Measurements from ENCODE around the gene EEF1AKMT2. TPM values are rescaled to one million over a fixed set of nuclear protein-coding genes. Genes with fewer than 3 reads are reported as not detected.

The EEF1AKMT2 gene
- total and polyA plus RNA-seq, 2 donors from 2014 or later, result 18.0 to 20.5 TPM

- intact Hi-C loops (cut with DNase I), result loop anchor here (10.0 kb wide), 1 partner anchor 207 kb away; no protein-coding TSS in a partner anchor
- no peak for TF ChIP-seq CTCF (IDR thresholded peaks at IDR 0.05; ENCODE audit: borderline replicate concordance, extremely low read depth, insufficient read depth)
Measured at GRCh38 chr10:124741922-124742412, 49.7 kb downstream of the EEF1AKMT2 start.

GRCh38 chr10:124741281-124741921 lies 50.3 kb downstream of the EEF1AKMT2 start:
- intact Hi-C loops (cut with DNase I), result loop anchor here (10.0 kb wide), 1 partner anchor 207 kb away; no protein-coding TSS in a partner anchor
- no peaks in the 10 kb centered on the region for H3K9me3 ChIP-seq (ENCODE audit: control insufficient read depth in 2 of 3, insufficient read depth in 1 of 3, low read length in 3 of 3)
- H3K36me3 ChIP-seq (ENCODE audit: control insufficient read depth in 2 of 3, insufficient read depth in 3 of 3, low read length in 3 of 3), result no peaks in the 10 kb centered on the region
- peak overlapping the region in 1 of 3 donors; percentile 60 for H3K9ac ChIP-seq (ENCODE audit: low read length in 3 of 3)
- peak; percentile 88 to 96 (median 92) for DNase-seq
- TF ChIP-seq CTCF (IDR thresholded peaks at IDR 0.05; ENCODE audit: borderline replicate concordance, extremely low read depth, insufficient read depth), result peak; percentile 98
- H3K27ac ChIP-seq (ENCODE audit: low read depth in 2 of 2, low read length in 2 of 2), result peak overlapping the region; percentile 81 to 90
- no peaks in the 10 kb centered on the region for H3K27me3 ChIP-seq (ENCODE audit: control insufficient read depth, insufficient read depth, low read length)
- FAIRE-seq, result no peak
- peaks cover 25 to 61% (median 59%) of the 10 kb centered on the region in 3 donors for H3K4me1 ChIP-seq (ENCODE audit: control insufficient read depth in 2 of 3, insufficient read depth in 2 of 3, low read depth in 1 of 3, low read length in 3 of 3)
- H3K4me3 ChIP-seq (ENCODE audit: low read length in 3 of 3), result peak overlapping the region; percentile 30 to 62 (median 48)

More at GRCh38 chr10:124741922-124742412, 49.7 kb downstream of the EEF1AKMT2 start:
- Histone ChIP-seq H3K4me1 (ENCODE audit: control insufficient read depth in 2 of 3, insufficient read depth in 2 of 3, low read depth in 1 of 3, low read length in 3 of 3) (peaks cover 25 to 56% (median 54%) of the 10 kb centered on the region in 3 donors), H3K36me3 (ENCODE audit: control insufficient read depth in 2 of 3, insufficient read depth in 3 of 3, low read length in 3 of 3) (no peaks in the 10 kb centered on the region), H3K9ac (ENCODE audit: low read length in 3 of 3) (peak overlapping the region in 1 of 3 donors; percentile 60), H3K4me3 (ENCODE audit: low read length in 3 of 3) (peak overlapping the region; percentile 30 to 62 (median 62)), H3K27me3 (ENCODE audit: control insufficient read depth, insufficient read depth, low read length) (no peaks in the 10 kb centered on the region), H3K9me3 (ENCODE audit: control insufficient read depth in 2 of 3, insufficient read depth in 1 of 3, low read length in 3 of 3) (no peaks in the 10 kb centered on the region), H3K27ac (ENCODE audit: low read depth in 2 of 2, low read length in 2 of 2) (peak overlapping the region; percentile 81 to 90)
- FAIRE-seq (no peak), DNase-seq (peak in 2 of 5 donors; percentile 39 to 72)

- Histone ChIP-seq H3K4me1 (ENCODE audit: control insufficient read depth in 2 of 3, insufficient read depth in 2 of 3, low read depth in 1 of 3, low read length in 3 of 3) (peaks cover 22 to 69% (median 67%) of the 10 kb centered on the region in 3 donors), H3K27me3 (ENCODE audit: control insufficient read depth, insufficient read depth, low read length) (no peaks in the 10 kb centered on the region), H3K9ac (ENCODE audit: low read length in 3 of 3) (peak overlapping the region; percentile 3 to 71 (median 47)), H3K9me3 (ENCODE audit: control insufficient read depth in 2 of 3, insufficient read depth in 1 of 3, low read length in 3 of 3) (no peaks in the 10 kb centered on the region), H3K4me3 (ENCODE audit: low read length in 3 of 3) (peak overlapping the region; percentile 10 to 24 (median 19)), H3K36me3 (ENCODE audit: control insufficient read depth in 2 of 3, insufficient read depth in 3 of 3, low read length in 3 of 3) (no peaks in the 10 kb centered on the region), H3K27ac (ENCODE audit: low read depth in 2 of 2, low read length in 2 of 2) (peak overlapping the region; percentile 79 to 90)
- FAIRE-seq (no peak), DNase-seq (peak; percentile 56 to 91 (median 76))
- no peak for TF ChIP-seq CTCF (IDR thresholded peaks at IDR 0.05; ENCODE audit: borderline replicate concordance, extremely low read depth, insufficient read depth)
- intact Hi-C loops (cut with DNase I), result loop anchor here (10.0 kb wide), 1 partner anchor 206 kb away; no protein-coding TSS in a partner anchor
Measured at GRCh38 chr10:124740369-124741280, 51.1 kb downstream of the EEF1AKMT2 start.

Data from kidney (tissue), 14 donors.